SK-N-SH (cell line): Measurements from ENCODE around the gene TMEM131L. TPM values are rescaled to one million over a fixed set of nuclear protein-coding genes. Genes with fewer than 3 reads are reported as not detected.

Source experiments
- CTCF ChIA-PET: fragments of 300-600, 350-600 bp; formaldehyde crosslinking; extraction: SDS; loops from one replicate; lab custom pipeline; 2021; lab: Yijun Ruan, JAX
- POLR2A ChIA-PET: fragments of 350-600 bp; sonication (Branson Sonifier 250); formaldehyde crosslinking; extraction: SDS; loops from one replicate; lab custom pipeline; 2020; ENCODE audit warnings: antibody characterized with exemption, inconsistent platforms; lab: Yijun Ruan, JAX
- DNase-seq: peaks from one replicate; pipeline ENCODE4 v3.0.0; 2012
- H2AFZ ChIP-seq: fragments of 200-600 bp; sonication (generic); 2 replicates; pipeline ENCODE4 v1.8.1; 2016; ENCODE audit warnings: antibody characterized with exemption, mild to moderate bottlenecking, low read depth
- H3F3A ChIP-seq: fragments of 200-600 bp; sonication (generic); replicated peaks from 2 replicates; pipeline ENCODE3; 2016; ENCODE audit warnings: antibody characterized with exemption, mild to moderate bottlenecking; ENCODE audit not compliant: insufficient read depth
- H3K27ac ChIP-seq, 2 experiments: fragments of 200-500 bp in 1 of 2; fragments of 200-600 bp in 1 of 2; sonication (Bioruptor generic) in 1 of 2; sonication (generic), shearing (Covaris generic) in 1 of 2; 2 replicates each; pipeline versions ENCODE4 v1.5.1 to v1.6.1; 2014 to 2016; ENCODE audit warnings: low read depth in 2 of 2, inconsistent platforms in 1 of 2, low read length in 1 of 2, mild to moderate bottlenecking in 1 of 2, mixed read lengths in 1 of 2
- H3K27me3 ChIP-seq: fragments of 200-600 bp; sonication (generic), shearing (Covaris generic); 2 replicates; pipeline ENCODE4 v1.6.1; 2016; ENCODE audit warnings: mixed run types; ENCODE audit not compliant: insufficient read depth
- H3K36me3 ChIP-seq, 2 experiments: fragments of 200-500 bp in 1 of 2; fragments of 200-600 bp in 1 of 2; sonication (Bioruptor generic) in 1 of 2; sonication (generic) in 1 of 2; replicated peaks in 1 of 2; 2 replicates each; pipeline versions ENCODE3 to v1.5.1; 2014 to 2016; ENCODE audit warnings: low read length in 1 of 2, mild to moderate bottlenecking in 1 of 2; ENCODE audit not compliant: insufficient read depth in 2 of 2, control insufficient read depth in 1 of 2
- H3K4me1 ChIP-seq, 2 experiments: fragments of 200-500 bp in 1 of 2; fragments of 200-600 bp in 1 of 2; sonication (Bioruptor generic) in 1 of 2; sonication (generic), shearing (Covaris generic) in 1 of 2; 2 replicates each; pipeline versions ENCODE4 v1.5.1 to v1.6.1; 2014 to 2016; ENCODE audit warnings: low read depth in 1 of 2, low read length in 1 of 2, mixed run types in 1 of 2; ENCODE audit not compliant: insufficient read depth in 2 of 2, control insufficient read depth in 1 of 2
- H3K4me2 ChIP-seq: fragments of 200-600 bp; sonication (generic), shearing (Covaris generic); 2 replicates; pipeline ENCODE4 v1.6.1; 2017; ENCODE audit warnings: mixed run types
- H3K4me3 ChIP-seq, 2 experiments: fragments of 200-500 bp in 1 of 2; fragments of 200-600 bp in 1 of 2; sonication (Bioruptor generic) in 1 of 2; sonication (generic), shearing (Covaris generic) in 1 of 2; 2 replicates each; pipeline versions ENCODE4 v1.5.1 to v1.8.1; 2014 to 2016; ENCODE audit warnings: low read depth in 2 of 2, inconsistent platforms in 1 of 2, low read length in 1 of 2, mild to moderate bottlenecking in 1 of 2, mixed read lengths in 1 of 2, moderate library complexity in 1 of 2
- H3K79me2 ChIP-seq: fragments of 200-600 bp; sonication (generic); 2 replicates; pipeline ENCODE4 v1.8.1; 2017; ENCODE audit warnings: mild to moderate bottlenecking; ENCODE audit not compliant: insufficient read depth
- H3K9ac ChIP-seq: fragments of 200-600 bp; sonication (generic); 2 replicates; pipeline ENCODE4 v1.6.1; 2017; ENCODE audit warnings: mixed run types
- H3K9me2 ChIP-seq: fragments of 200-600 bp; sonication (generic); 2 replicates; pipeline ENCODE4 v1.6.1; 2017; ENCODE audit warnings: mixed run types
- H3K9me3 ChIP-seq: fragments of 200-600 bp; sonication (generic); 2 replicates; pipeline ENCODE4 v1.6.1; 2017; ENCODE audit warnings: mixed run types, mild to moderate bottlenecking, moderate library complexity
- H4K20me1 ChIP-seq: fragments of 200-600 bp; sonication (generic); 2 replicates; pipeline ENCODE4 v1.6.1; 2017; ENCODE audit warnings: mild to moderate bottlenecking, mixed run types; ENCODE audit not compliant: insufficient read depth
- CTCF ChIP-seq: fragments of 200-600 bp; sonication (generic); IDR thresholded peaks from 2 replicates; pipeline ENCODE4 v1.6.1; 2017; ENCODE audit warnings: antibody characterized with exemption, mild to moderate bottlenecking, moderate library complexity
- EZH2phosphoT487 ChIP-seq: fragments of 200-600 bp; sonication (generic); IDR thresholded peaks from 2 replicates; pipeline ENCODE4 v1.6.1; 2017; ENCODE audit warnings: low read depth, mixed run types, mild to moderate bottlenecking, antibody characterized with exemption, moderate library complexity, borderline replicate concordance
- FOSL2 ChIP-seq: IDR thresholded peaks from 2 replicates; pipeline ENCODE4 v1.4.0; 2012; ENCODE audit warnings: low read depth, mild to moderate bottlenecking, moderate library complexity, borderline replicate concordance
- FOXM1 ChIP-seq: IDR thresholded peaks from 2 replicates; pipeline ENCODE4 v1.4.0; 2012; ENCODE audit warnings: low read depth, mild to moderate bottlenecking
- IRF3 ChIP-seq: fragments of 150-350 bp; IDR thresholded peaks from 2 replicates; pipeline ENCODE4 v1.6.1; 2016; ENCODE audit warnings: mild to moderate bottlenecking, low read depth, low read length
- MEF2A ChIP-seq: IDR thresholded peaks from 2 replicates; pipeline ENCODE4 v1.4.0; 2012; ENCODE audit warnings: low read depth, borderline replicate concordance
- NFIC ChIP-seq: IDR thresholded peaks from 2 replicates; pipeline ENCODE4 v1.4.0; 2012; ENCODE audit warnings: borderline replicate concordance
- NRF1 ChIP-seq: IDR thresholded peaks from 2 replicates; pipeline ENCODE4 v1.6.1; 2012; ENCODE audit warnings: low read depth, mild to moderate bottlenecking, low read length
- TAF1 ChIP-seq: IDR thresholded peaks from 2 replicates; pipeline ENCODE4 v1.6.1; 2012; ENCODE audit warnings: low read depth, mild to moderate bottlenecking, low read length, moderate library complexity, borderline replicate concordance
- WGBS: methylation state at CpG from one replicate; pipeline ENCODE4 v1.1.6; 2017; ENCODE audit warnings: low lambda C conversion rate; 5-methylcytosine and 5-hydroxymethylcytosine counted together
- polyA plus RNA-seq, 3 experiments: library from polyadenylated mRNA; depleted of rRNA; stranded (reverse); fragments of >200 nt; gene quantifications; 2 replicates each; pipeline ENCODE4 v1.2.3, GENCODE V29; 2012

TMEM131L gene
- polyA plus RNA-seq, 1 of the 3 experiments (the other 2 are of a cell fraction) = 6.2 TPM

GRCh38 chr4:153535772-153536513 lies 69.8 kb downstream of the TMEM131L start:
- no peaks in the 10 kb centered on the region for H3K36me3 ChIP-seq
- H3K9ac ChIP-seq = no peak overlapping the region
- POLR2A ChIA-PET = no interaction called here
- H3K9me3 ChIP-seq = no peaks in the 10 kb centered on the region
- H2AFZ ChIP-seq = no peak overlapping the region
- TF ChIP-seq CTCF = 0 out of 2 replicates have a peak, but pooled peaks have one; percentile 9
- no peak for TF ChIP-seq NRF1
- TF ChIP-seq, all 33 proteins: peak for 1
- no peak for DNase-seq
- no peak overlapping the region for H3K4me2 ChIP-seq
- H3K79me2 ChIP-seq = peaks cover 3% of the 10 kb centered on the region; the same call in 1 of the 2 replicates
- CTCF ChIA-PET = interaction anchor here (0.7 to 1.0 kb wide), 2 partner anchors 11 to 68 kb away, joined by 4 read pairs; no protein-coding TSS in a partner anchor
- no peak overlapping the region for H3K27ac ChIP-seq
- 0 out of 2 replicates have a peak, but pooled peaks cover under 1% of the 10 kb centered on the region for H4K20me1 ChIP-seq
- H3K27me3 ChIP-seq = no peaks in the 10 kb centered on the region
- H3K9me2 ChIP-seq = no peaks in the 10 kb centered on the region
- H3K4me1 ChIP-seq = peaks cover 2 to 15% of the 10 kb centered on the region in 2 experiments; a peak in 2 of 4 replicates
- 93% methylated on average over 7 of the region's 7 CpGs for whole genome bisulfite sequencing
- H3K4me3 ChIP-seq = no peak overlapping the region
- H3F3A ChIP-seq = peaks cover 3% of the 10 kb centered on the region

- no peak overlapping the region for H2AFZ ChIP-seq
- CTCF ChIA-PET = no interaction called here
- no peaks in the 10 kb centered on the region for H4K20me1 ChIP-seq
- peaks cover 10 to 11% of the 10 kb centered on the region in 2 experiments; a peak in 3 of 4 replicates for H3K4me1 ChIP-seq
- no peak overlapping the region for H3K4me2 ChIP-seq
- H3K79me2 ChIP-seq = peaks cover 3% of the 10 kb centered on the region; the same call in 1 of the 2 replicates
- POLR2A ChIA-PET = no interaction called here
- no peak overlapping the region for H3K27ac ChIP-seq
- H3K36me3 ChIP-seq = no peaks in the 10 kb centered on the region
- H3K9me2 ChIP-seq = no peaks in the 10 kb centered on the region
- no peaks in the 10 kb centered on the region for H3K27me3 ChIP-seq
- DNase-seq = no peak
- WGBS = 81% methylated on average over 5 of the region's 6 CpGs
- no peak overlapping the region for H3K4me3 ChIP-seq
- H3K9me3 ChIP-seq = no peaks in the 10 kb centered on the region
- peaks cover 7% of the 10 kb centered on the region for H3F3A ChIP-seq
- H3K9ac ChIP-seq = no peak overlapping the region
- no peak for TF ChIP-seq EZH2phosphoT487
- TF ChIP-seq MEF2A = no peak
- no peak for TF ChIP-seq FOSL2
- TF ChIP-seq TAF1 = no peak
- no peak for TF ChIP-seq IRF3
- no peak for TF ChIP-seq NFIC
- no peak for TF ChIP-seq FOXM1
- TF ChIP-seq, all 33 proteins: peak for 0
These were observed 71.4 kb downstream of the TMEM131L start for GRCh38 chr4:153537493-153537960.
